ENCODE data around the gene CCR6.
"Not testable (repeated sequence)": the region's sequence is repeated elsewhere in the genome, so short reads cannot be mapped to it uniquely, and the experiment has no call there.

CCR6 gene

GRCh38 chr6:167122827-167123657 lies at the start of gene CCR6:
Gene CCR6 (plus strand): TSS chr6:167123096. CDS start chr6:167136135, 13,039 bp downstream.
- no peak for DNase-seq (ENCODE audit: low read depth, low spot score)

GRCh38 chr6:167073679-167074274 lies 49.1 kb upstream of the CCR6 start:
- DNase-seq (ENCODE audit: low read depth, low spot score), result no peak

GRCh38 chr6:167077241-167077932 lies 45.5 kb upstream of the CCR6 start:
- DNase-seq (ENCODE audit: low read depth, low spot score), result no peak

- no peak for DNase-seq (ENCODE audit: low read depth, low spot score)
Measured at GRCh38 chr6:167078745-167079144, 44.2 kb upstream of the CCR6 start.

GRCh38 chr6:167079853-167080297 lies 43.0 kb upstream of the CCR6 start:
- no peak for DNase-seq (ENCODE audit: low read depth, low spot score)

GRCh38 chr6:167087857-167088354 lies 35.0 kb upstream of the CCR6 start:
- no peak for DNase-seq (ENCODE audit: low read depth, low spot score)

GRCh38 chr6:167088741-167089140 lies 34.2 kb upstream of the CCR6 start:
- not testable (repeated sequence) for DNase-seq (ENCODE audit: low read depth, low spot score)

GRCh38 chr6:167089243-167090142 lies 33.4 kb upstream of the CCR6 start:
- no peak for DNase-seq (ENCODE audit: low read depth, low spot score)

GRCh38 chr6:167090171-167090570 lies 32.7 kb upstream of the CCR6 start:
- DNase-seq (ENCODE audit: low read depth, low spot score), result no peak

- DNase-seq (ENCODE audit: low read depth, low spot score), result no peak
Measured at GRCh38 chr6:167091026-167091804, 31.7 kb upstream of the CCR6 start.

- no peak for DNase-seq (ENCODE audit: low read depth, low spot score)
Measured at GRCh38 chr6:167091805-167092107, 31.1 kb upstream of the CCR6 start.

- no peak for DNase-seq (ENCODE audit: low read depth, low spot score)
Measured at GRCh38 chr6:167092672-167093339, 30.1 kb upstream of the CCR6 start.

GRCh38 chr6:167093406-167093921 lies 29.4 kb upstream of the CCR6 start:
- DNase-seq (ENCODE audit: low read depth, low spot score), result no peak

- DNase-seq (ENCODE audit: low read depth, low spot score), result peak; percentile 45
Measured at GRCh38 chr6:167093922-167094432, 28.9 kb upstream of the CCR6 start.

- DNase-seq (ENCODE audit: low read depth, low spot score), result no peak
Measured at GRCh38 chr6:167094436-167094819, 28.5 kb upstream of the CCR6 start.

- no peak for DNase-seq (ENCODE audit: low read depth, low spot score)
Measured at GRCh38 chr6:167094820-167095637, 27.9 kb upstream of the CCR6 start.

- DNase-seq (ENCODE audit: low read depth, low spot score), result no peak
Measured at GRCh38 chr6:167095888-167096287, 27.0 kb upstream of the CCR6 start.

- DNase-seq (ENCODE audit: low read depth, low spot score), result no peak
Measured at GRCh38 chr6:167096991-167097390, 25.9 kb upstream of the CCR6 start.

- no peak for DNase-seq (ENCODE audit: low read depth, low spot score)
Measured at GRCh38 chr6:167097770-167098169, 25.1 kb upstream of the CCR6 start.
